ENCODE results near the gene PRKAR1B.

The PRKAR1B gene

DNA sequence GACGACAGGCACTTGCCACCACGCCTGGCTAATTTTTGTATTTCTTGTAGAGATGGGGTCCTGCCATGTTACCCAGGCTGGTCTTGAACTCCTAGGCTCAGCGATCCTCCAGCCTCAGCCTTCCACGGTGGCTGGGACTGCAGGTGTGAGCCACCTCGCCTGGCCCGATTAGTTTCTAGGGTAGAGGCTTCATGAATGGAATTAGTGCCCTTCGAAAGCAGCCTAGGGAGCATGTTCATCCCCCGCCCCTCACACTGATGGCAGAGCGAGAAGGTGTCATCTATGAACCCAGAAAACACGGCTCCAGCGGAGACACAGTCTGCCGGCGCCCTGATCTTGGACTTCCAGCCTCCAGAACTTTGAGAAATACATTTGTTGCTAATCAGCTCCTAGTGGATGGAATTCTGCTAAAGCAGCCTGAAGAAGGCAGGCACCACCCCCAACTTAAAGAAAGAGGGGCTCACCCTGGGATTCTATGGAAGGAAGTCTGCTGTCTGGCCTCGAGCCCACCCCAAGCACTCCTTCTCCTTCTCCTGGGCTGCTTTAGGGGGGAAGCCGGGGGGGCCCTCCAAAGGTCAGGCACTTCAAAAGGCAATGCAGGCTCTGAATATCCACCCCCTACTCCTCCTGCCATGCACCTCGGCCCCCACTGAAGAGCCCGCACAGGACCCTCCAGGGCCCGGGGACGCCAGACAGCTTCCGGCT lies 217.5 kb downstream of the PRKAR1B start:
- no peak for DNase-seq (ENCODE audit: low read depth in 2 of 2)

DNA sequence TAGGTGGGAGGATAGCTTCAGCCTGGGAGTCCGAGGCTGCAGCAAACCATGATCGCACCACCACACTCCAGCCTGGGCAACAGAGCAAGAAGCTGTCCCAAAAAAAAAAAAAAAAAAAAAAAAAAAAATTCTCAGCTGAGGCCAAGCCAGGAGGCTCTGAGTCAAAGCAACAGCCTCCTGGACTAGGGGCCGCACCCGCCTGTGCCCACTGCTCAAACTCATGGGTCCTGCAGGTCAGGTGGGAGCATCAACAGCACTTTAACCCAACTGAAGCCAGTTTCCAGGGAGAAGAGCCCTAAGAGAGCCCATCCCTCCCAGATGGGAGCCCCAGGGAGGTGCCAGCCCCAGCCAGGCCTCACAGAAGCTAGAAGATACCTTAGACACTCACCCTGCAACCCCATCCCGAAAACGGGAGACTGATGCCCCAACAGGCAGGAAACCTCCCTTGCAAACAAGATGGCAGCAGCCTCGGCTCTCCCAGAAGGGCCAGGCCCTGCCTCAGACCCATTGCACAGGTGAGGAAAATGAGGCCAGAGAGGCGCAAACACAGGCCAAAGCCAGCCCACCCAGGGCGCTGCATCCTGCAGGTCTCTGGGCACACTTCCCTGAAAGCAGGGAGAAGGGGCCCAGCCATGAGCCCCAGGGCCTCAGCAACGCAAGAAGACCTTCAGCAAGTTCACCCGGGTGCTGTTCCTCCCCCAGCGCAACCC lies 218.5 kb downstream of the PRKAR1B start:
- no peak for DNase-seq (ENCODE audit: low read depth in 2 of 2)

DNA sequence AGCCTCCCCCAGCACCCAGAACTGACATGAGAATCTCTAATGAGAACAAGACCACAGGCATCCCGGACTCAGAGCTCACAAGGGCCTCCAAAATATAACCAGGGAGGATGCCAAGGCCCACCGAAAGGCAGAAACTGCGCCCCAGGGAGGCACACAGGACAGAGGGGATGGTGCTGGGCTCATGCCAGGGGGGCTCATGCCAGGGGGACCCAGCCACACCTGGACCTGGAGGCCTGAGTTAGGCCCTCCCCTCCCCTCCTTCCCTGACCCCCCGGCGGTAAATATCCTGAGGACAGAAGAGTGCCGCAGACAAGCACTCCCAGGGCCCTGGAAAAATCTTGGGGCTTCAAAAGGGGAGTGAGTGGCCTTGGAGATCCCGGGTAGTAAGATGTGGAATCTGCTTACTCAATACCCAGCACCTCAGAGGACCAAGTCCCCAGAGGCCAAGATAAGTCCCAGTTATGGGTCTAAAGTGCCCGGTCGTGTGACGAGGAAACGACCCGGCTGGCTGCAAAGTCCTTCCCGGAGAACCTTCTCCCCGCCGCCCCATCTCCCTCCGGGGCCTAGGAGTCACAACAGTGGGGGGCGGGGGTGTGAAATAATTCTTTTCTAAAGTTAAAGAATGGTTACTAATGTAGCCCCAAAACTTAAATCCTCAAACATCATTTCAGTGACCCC lies 219.3 kb downstream of the PRKAR1B start:
- no peak for DNase-seq (ENCODE audit: low read depth in 2 of 2)

DNA sequence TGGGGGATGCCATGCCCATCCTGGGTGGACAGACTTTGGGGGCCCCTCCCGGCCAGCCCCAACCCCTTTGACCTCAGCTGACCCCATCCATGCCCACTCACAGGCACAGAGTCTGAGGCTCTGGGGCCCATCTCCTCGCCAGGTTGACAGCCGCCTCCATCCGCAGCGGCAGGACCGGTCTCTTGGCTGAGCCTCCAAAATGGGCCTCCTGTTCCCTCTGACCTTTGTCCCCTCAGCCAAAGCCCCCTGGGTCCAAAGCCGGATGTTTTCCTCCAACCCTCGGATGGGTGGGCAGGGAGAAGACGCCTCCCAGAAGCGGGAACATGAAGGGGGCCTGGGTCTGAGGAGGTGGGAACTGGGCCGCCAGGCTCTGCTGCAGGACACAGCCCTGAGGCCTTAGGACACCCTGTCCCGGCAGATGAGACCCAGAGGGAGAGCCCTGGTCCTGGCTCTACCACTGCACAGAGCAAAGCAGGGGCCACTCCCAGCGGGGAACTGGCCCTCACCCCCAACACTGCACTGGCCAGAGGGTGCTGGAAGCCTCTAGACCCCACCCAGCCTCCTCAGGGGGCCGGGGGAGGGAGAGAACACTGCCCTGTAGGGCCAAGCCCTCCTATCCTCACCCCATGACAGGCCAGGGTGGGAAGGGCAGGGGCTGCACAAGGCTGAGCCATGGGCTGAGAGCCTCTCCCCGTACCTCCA lies 220.0 kb downstream of the PRKAR1B start:
- no peak for DNase-seq (ENCODE audit: low read depth in 2 of 2)

DNA sequence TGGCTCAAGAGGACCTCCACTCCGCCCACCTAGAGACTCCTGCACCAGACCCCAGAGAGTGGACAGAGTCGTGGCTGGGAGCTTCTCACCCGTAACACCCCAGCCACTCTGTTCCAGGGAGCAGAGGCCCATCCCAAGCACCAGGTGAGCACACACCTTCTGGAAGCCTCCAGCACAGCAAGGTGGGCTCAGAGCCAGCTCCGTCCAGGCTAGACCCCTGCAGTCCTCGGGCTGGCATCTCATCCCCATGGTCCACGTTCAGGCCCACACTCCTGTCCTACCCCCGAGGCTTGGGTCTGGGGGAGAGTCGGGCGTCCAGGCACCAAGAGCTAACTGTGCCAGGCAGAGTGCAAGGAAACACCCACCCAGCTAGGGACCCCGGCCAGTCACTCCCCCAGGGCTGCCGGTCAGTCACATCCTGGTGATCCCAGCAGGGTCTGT lies 220.7 kb downstream of the PRKAR1B start:
- DNase-seq (ENCODE audit: low read depth in 2 of 2), result no peak

DNA sequence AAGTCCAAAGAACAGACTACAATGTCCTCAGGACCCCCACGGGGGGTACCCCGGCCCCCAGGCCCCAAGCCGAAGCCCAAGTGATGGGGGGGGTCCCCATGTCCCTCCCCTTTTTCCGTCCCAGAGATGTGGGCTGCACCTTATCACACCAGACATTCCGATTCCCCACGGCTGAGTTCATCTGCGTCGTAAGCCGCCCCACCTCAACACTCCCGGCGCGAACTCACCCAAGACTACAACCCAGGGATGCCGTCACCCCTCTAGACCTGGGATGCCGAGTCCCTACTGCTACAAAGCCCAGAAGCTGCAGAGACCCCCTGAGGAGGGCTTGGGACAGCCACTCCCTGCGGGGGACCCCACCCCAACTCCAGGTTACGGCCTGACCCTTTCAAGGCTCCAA lies 221.9 kb downstream of the PRKAR1B start:
- DNase-seq (ENCODE audit: low read depth in 2 of 2), result no peak

DNA sequence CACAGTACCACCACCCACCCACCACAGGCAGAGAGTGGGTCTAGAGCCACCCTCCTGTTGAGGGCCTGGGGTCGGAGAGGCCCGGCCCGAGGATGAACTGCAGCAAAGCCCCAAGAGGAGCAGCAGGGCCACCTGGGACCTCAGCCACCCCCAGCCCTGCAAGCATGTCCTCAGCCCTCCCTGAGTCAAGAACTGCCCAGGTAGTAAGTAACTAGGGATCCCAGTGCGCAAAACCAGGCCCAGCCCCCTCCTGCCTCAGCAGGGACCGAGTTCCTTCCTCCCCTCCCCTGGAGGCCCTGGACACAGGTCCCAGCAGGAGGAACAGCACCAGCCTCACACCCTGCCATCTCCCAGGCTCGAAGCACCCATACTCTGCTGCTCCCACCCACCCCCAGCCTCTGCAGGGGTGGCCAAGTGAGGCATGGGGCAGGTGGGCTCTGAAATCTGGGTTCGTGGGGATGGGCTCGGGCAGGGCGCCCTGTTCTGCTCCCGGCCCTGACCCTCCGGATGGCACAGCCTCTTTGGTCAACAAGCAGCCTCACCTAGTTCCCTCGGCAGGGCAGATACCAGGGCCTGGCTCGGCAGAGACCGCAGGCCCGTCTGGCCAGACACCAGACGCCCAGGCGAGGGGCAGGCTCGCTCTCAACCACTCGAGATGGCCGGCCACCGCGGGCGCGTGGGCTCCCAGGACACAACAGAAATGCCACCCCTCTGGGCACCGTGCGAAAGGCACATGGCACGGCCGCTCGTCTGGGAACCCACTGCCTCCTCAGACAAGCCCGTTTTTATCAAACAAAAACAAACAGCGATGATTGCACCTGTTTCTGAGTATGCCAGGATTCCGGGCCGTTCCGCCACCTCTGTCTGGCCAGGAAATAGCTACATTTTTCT lies 222.6 kb downstream of the PRKAR1B start:
- no peak for DNase-seq (ENCODE audit: low read depth in 2 of 2)

DNA sequence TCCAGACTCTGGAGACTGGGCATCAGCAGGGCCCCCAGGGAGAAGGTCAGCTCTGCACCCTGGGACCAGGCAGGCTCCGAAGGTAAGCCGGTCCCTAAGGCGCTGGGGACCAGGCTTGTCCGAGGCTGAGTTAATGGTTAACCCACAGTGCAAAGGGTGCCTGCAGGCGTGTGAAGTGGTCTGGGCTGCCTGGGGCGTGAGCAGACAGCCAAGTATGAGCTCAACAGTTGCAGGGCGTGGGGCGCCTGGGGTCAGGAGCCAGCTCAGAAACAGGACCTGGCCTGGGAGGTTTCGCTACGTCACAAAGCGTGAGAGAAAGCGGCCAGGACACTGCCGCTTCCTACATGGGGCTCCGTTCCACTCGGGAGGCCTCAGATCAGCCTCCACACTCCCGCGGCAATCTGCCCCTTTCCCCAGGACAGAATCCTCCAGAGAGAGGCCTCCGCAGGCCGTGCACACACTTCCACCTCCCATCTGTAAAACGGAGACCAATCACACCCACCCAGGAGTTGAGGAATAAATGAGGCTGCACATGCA lies 223.4 kb downstream of the PRKAR1B start:
- no peak for DNase-seq (ENCODE audit: low read depth in 2 of 2)

DNA sequence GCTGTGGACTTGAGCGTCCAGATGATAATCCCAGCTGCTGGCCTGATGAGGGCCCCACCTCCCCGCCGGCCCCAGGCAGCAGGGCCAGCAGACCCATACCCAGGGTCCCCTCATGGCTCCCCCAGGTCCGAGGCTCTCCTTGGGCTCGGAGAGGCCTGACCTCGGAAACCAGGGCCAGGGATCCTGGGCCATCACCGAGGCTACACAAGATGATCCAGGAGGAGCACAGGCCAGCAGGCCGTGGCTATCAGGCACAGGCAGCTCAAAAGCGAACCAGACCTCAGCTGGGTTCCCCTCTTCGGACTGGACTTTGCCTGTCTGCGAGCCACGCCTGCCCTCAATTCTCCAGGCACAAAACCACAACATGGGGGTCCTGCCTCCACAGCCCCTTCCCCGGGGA lies 224.8 kb downstream of the PRKAR1B start:
- DNase-seq (ENCODE audit: low read depth in 2 of 2), result no peak

DNA sequence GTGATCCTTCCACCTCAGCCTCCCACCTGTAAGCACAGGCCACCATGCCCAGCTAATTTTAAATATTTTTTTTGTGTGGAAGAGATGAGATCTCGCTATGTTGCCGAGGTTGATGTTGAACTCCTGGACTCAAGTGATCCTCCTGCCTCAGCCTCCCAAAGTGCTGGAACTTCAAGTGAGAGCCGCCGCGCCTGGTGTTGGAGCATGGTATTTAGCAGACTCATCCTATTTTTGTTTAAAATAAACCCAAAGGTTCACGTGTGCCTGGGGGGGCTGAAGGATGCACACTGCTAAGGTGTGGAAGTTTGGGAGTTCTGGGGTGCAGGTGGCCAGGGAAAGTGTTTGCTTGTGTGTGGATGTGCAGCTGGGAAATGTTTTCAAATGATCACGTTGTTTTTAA lies 225.6 kb downstream of the PRKAR1B start:
- DNase-seq (ENCODE audit: low read depth in 2 of 2), result no peak

DNA sequence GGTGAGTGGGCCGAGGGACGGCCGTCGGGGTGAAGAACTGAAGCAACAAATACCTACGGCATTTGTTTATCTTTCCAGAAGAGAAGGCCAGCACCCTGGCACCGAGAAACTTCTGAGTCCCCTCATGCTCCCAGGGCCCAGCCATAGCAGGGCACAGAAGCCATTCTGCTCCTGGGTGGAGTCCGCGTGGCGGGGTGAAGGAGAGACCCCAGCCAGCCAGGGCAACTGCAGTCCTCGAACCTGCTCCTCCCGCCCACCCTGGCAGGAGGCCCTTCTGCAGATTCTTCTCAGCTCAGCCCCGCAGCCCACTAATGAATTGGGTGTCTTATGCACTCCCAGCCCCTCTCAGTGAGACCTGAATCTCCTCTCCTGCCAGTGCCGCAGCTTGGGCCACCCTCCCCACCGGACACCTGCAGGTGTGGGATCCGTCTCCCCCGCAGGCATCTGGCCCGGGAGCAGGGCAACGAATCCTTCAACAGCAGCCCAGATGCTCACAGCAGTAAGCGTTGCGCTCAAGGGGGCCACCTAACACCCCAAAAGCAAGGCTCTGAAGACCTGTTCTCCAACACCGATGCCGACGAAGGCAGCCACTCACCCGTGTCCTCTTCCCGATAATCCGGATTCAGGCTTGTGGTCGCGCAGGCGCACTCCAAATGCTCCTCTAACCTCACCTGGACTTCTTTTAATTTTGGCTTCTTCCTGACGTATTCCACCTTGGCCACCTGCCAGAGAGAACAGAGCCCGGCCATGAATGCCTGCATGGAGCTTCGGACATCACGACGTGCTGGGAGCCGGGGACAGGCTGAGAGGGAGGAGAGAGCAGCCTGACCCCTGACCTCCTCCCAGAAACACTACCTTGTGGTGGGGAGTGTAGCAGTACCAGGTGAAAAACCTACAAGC lies 226.3 kb downstream of the PRKAR1B start:
- no peak for DNase-seq (ENCODE audit: low read depth in 2 of 2)

DNA sequence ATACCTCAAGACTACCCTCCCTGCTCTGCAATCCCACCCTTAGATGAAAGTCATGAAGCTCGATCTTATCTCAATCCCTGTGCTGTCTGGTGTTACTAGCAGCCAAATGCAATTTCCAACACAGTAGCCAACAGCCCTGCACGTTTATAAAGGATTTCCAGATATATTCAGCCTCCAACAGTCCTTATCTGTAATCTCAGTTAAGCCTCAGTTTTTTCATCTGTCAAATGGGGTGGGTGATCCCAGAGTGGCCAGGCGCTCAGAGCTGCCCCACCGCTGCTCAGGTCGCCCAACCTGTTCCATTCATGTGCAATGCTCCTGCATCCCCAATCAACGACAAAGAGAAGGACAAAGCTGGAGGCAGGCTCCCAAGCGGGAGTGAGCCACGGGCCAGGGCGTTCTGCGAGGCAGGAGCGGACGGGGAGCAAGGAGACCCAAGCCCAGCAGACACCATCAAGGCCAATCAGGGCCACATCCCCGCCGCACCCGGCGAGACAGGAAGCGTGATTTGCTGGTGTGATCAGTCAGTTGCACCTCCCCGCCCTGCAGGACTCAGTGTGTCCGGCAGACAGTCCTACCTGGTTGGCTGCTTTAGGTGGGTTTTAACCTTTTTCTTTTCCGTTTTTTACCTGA lies 227.1 kb downstream of the PRKAR1B start:
- no peak for DNase-seq (ENCODE audit: low read depth in 2 of 2)

Measured in stimulated activated CD4-positive, alpha-beta T cell treated with anti-CD3 and anti-CD28 coated beads, Interleukin-15, amount 100 ng/mL, for 48 hours (primary cell).